Glutamatergic neuron (in vitro differentiated cells): ENCODE results near the gene OR2B2. TPM values are rescaled to one million over a fixed set of nuclear protein-coding genes. Genes with fewer than 3 reads are reported as not detected.
A peak's percentile ranks its signal among the peaks of the same experiment; 100 is the strongest.

Experiments used
- DNase-seq: peaks from one replicate; pipeline ENCODE4 v3.0.0; 2022
- H3K27ac Mint-ChIP-seq: one replicate; pipeline ENCODE4 v1.8.0; 2020; ENCODE audit warnings: mild to moderate bottlenecking, mixed read lengths, inconsistent platforms; ENCODE audit not compliant: unreplicated experiment
- H3K27me3 Mint-ChIP-seq: one replicate; pipeline ENCODE4 v1.8.0; 2020; ENCODE audit warnings: mild to moderate bottlenecking, moderate library complexity, mixed read lengths, inconsistent platforms; ENCODE audit not compliant: unreplicated experiment
- H3K36me3 Mint-ChIP-seq: one replicate; pipeline ENCODE4 v1.8.0; 2020; ENCODE audit warnings: mild to moderate bottlenecking, mixed read lengths, inconsistent platforms; ENCODE audit not compliant: unreplicated experiment
- H3K4me1 Mint-ChIP-seq: one replicate; pipeline ENCODE4 v1.8.0; 2020; ENCODE audit warnings: mild to moderate bottlenecking, low read depth, mixed read lengths, inconsistent platforms; ENCODE audit not compliant: unreplicated experiment
- H3K4me3 Mint-ChIP-seq: one replicate; pipeline ENCODE4 v1.8.0; 2020; ENCODE audit warnings: mild to moderate bottlenecking, mixed read lengths, inconsistent platforms; ENCODE audit not compliant: unreplicated experiment
- H3K9me3 Mint-ChIP-seq: one replicate; pipeline ENCODE4 v1.8.0; 2020; ENCODE audit warnings: mild to moderate bottlenecking, moderate library complexity, mixed read lengths, inconsistent platforms; ENCODE audit not compliant: unreplicated experiment
- CTCF ChIP-seq: fragments of 200-600 bp; sonication (generic); IDR thresholded peaks from one replicate; pipeline ENCODE4 v1.5.0; 2021; ENCODE audit not compliant: partially characterized antibody, unreplicated experiment
- total RNA-seq: library from RNA; stranded (reverse); fragmentation: NEBNext Ultra II Directional; extraction: Animal tissue kit (Norgen Biotek cat#: 25700); gene quantifications from one replicate; pipeline ENCODE4 v1.2.1, GENCODE V29; 2021; ENCODE audit not compliant: unreplicated experiment

OR2B2 gene
- total RNA-seq, 1 donor from 2014 or later, result not detected

DNA sequence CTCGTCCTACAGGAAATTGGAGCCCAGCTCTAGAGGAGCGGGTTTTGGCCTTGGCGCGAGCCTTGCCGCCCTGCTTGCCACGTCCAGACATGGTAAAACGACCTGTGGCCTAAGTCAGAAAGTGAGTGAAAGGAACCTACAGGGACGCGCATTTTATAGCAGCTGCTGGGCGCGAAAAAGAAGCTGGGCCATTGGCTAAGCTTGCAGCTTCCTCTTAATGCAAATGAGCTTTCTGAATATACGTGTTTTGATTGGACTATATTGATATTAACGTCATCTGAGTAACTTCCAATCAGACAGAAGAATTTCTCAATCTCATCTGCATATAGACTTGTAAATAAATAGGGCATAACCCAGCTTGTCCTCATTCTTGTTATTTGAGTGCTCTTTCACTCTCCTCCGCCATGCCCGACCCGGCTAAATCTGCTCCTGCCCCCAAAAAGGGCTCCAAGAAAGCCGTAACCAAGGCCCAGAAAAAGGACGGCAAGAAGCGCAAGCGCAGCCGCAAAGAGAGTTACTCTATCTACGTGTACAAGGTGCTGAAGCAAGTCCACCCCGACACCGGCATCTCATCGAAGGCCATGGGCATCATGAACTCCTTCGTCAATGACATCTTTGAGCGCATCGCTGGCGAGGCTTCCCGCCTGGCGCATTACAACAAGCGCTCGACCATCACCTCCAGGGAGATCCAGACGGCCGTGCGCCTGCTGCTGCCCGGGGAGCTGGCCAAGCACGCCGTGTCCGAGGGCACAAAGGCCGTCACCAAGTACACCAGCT is 18.9 kb downstream of the OR2B2 start:
- DNase-seq, result peak; percentile 79
- Mint-ChIP-seq H3K27me3 (peaks cover 7% of the 10 kb centered on the region), H3K27ac (peak overlapping the region; percentile 90), H3K9me3 (peaks cover 8% of the 10 kb centered on the region), H3K36me3 (no peaks in the 10 kb centered on the region), H3K4me3 (no peak overlapping the region), H3K4me1 (peaks cover 15% of the 10 kb centered on the region)
- no peak for TF ChIP-seq CTCF

DNA sequence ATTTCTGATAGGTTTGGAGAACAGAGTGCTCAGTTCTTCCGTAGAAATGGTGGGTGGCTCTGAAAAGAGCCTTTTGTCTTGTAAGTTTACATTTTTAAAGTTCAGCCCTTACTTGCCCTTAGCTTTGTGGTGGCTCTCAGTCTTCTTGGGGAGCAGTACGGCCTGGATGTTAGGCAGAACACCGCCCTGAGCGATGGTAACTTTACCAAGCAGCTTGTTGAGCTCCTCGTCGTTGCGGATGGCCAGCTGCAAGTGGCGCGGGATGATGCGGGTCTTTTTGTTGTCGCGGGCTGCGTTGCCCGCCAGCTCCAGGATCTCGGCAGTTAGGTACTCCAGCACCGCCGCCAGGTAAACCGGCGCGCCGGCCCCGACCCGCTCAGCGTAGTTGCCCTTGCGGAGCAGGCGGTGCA is 19.5 kb downstream of the OR2B2 start:
- no peak for DNase-seq
- Mint-ChIP-seq H3K9me3 (peaks cover 8% of the 10 kb centered on the region), H3K4me3 (no peak overlapping the region), H3K27me3 (peaks cover 7% of the 10 kb centered on the region), H3K27ac (peak overlapping the region; percentile 90), H3K36me3 (no peaks in the 10 kb centered on the region), H3K4me1 (peaks cover 15% of the 10 kb centered on the region)
- TF ChIP-seq CTCF, result no peak

GRCh38 chr6:27891320-27891875 is 20.8 kb downstream of the OR2B2 start:
- no peak for TF ChIP-seq CTCF
- Mint-ChIP-seq H3K27ac (peak overlapping the region; percentile 68), H3K36me3 (no peaks in the 10 kb centered on the region), H3K4me3 (peak overlapping the region; percentile 92), H3K27me3 (peaks cover 7% of the 10 kb centered on the region), H3K9me3 (peaks cover 8% of the 10 kb centered on the region), H3K4me1 (peaks cover 15% of the 10 kb centered on the region)
- no peak for DNase-seq

DNA sequence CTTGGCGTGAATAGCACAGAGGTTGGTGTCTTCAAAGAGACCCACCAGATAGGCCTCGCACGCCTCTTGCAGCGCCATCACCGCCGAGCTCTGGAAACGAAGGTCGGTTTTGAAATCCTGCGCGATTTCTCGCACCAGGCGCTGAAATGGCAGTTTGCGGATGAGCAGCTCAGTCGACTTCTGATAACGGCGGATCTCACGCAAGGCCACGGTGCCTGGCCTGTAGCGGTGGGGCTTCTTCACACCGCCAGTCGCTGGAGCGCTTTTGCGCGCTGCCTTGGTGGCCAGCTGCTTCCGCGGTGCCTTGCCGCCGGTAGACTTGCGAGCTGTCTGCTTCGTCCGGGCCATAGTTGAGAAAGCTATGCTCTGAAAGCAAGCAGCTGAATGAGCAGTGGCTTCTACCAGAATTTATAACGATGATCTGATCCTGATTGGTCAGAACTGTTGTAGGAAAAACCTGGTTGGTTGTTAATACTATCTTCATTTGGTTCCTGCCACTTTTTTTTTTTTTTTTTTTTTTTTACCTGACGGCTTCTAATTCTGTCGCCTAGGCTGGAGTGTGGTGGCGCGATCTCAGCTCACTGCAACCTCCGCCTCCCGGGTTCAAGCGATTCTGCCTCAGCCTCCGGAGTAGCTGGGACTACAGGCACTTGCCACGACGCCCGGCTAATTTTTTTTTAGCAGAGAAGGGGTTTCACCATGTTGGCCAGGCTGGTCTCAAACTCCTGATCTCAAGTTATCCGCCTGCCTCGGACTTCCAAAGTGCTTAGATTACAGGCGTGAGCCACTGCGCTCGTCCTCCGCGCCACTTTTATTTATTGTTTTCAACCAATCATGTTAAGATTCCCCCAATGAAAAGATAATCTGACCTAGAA is 21.5 kb downstream of the OR2B2 start:
- peak; percentile 54 for DNase-seq
- peaks cover 8% of the 10 kb centered on the region for H3K9me3 Mint-ChIP-seq
- peaks cover 15% of the 10 kb centered on the region for H3K4me1 Mint-ChIP-seq
- H3K27me3 Mint-ChIP-seq, result peaks cover 7% of the 10 kb centered on the region
- no peaks in the 10 kb centered on the region for H3K36me3 Mint-ChIP-seq
- H3K4me3 Mint-ChIP-seq, result peak overlapping the region; percentile 92
- no peak for TF ChIP-seq CTCF
- H3K27ac Mint-ChIP-seq, result peak overlapping the region; percentile 83
